HepG2 (cell line): ENCODE measurements around the gene SLC25A15. TPM values are rescaled to one million over a fixed set of nuclear protein-coding genes. Genes with fewer than 3 reads are reported as not detected.

ENCODE experiments used
- AGO2 ChIP-seq: fragments of 200-400 bp; formaldehyde crosslinking; optimal IDR thresholded peaks from 2 replicates; pipeline ENCODE3; 2017; ENCODE audit warnings: mild to moderate bottlenecking, low read depth, low read length, moderate library complexity
- CC2D1A ChIP-seq: sonication (generic); formaldehyde crosslinking; IDR thresholded peaks from 2 replicates; pipeline ENCODE4 v1.8.1; 2023; ENCODE audit warnings: mild to moderate bottlenecking, missing genetic modification reagents
- CENPBD1 ChIP-seq: sonication (generic); formaldehyde crosslinking; IDR thresholded peaks from 2 replicates; pipeline ENCODE4 v1.8.0; 2022; ENCODE audit warnings: missing genetic modification reagents, low read depth, mild to moderate bottlenecking, borderline replicate concordance
- ESRRA ChIP-seq: sonication (generic); formaldehyde crosslinking; IDR thresholded peaks from 2 replicates; pipeline ENCODE4 v1.5.1; 2020; ENCODE audit warnings: mild to moderate bottlenecking, low read depth, missing genetic modification reagents
- FOXA3 ChIP-seq: IDR thresholded peaks from 2 replicates; pipeline ENCODE4 v1.6.1; 2016; ENCODE audit warnings: missing genetic modification reagents, missing compliant biosample characterization
- GABPB1 ChIP-seq: IDR thresholded peaks from 2 replicates; pipeline ENCODE4 v1.6.1; 2016; ENCODE audit warnings: mild to moderate bottlenecking, missing genetic modification reagents, moderate library complexity, missing compliant biosample characterization
- HIVEP1 ChIP-seq: sonication (generic); formaldehyde crosslinking; IDR thresholded peaks from 2 replicates; pipeline ENCODE4 v1.4.0; 2020; ENCODE audit warnings: mild to moderate bottlenecking, missing genetic modification reagents
- HNRNPUL1 ChIP-seq: fragments of 200-400 bp; formaldehyde crosslinking; IDR thresholded peaks from 2 replicates; pipeline ENCODE4 v1.6.1; 2017; ENCODE audit warnings: low read depth, mild to moderate bottlenecking, low read length, moderate library complexity
- MAF1 ChIP-seq: sonication (generic); formaldehyde crosslinking; IDR thresholded peaks from 2 replicates; pipeline ENCODE4 v1.5.0; 2020; ENCODE audit warnings: missing genetic modification reagents, borderline replicate concordance
- SETDB1 ChIP-seq: sonication (generic); formaldehyde crosslinking; IDR thresholded peaks from 2 replicates; pipeline ENCODE4 v1.5.1; 2020; ENCODE audit warnings: missing genetic modification reagents, mild to moderate bottlenecking, borderline replicate concordance
- SNAPC2 ChIP-seq: sonication (generic); formaldehyde crosslinking; IDR thresholded peaks from 2 replicates; pipeline ENCODE4 v1.8.1; 2022; ENCODE audit warnings: mild to moderate bottlenecking, missing genetic modification reagents
- TCF7L2 ChIP-seq: IDR thresholded peaks from 2 replicates; pipeline ENCODE4 v1.6.1; 2011; ENCODE audit warnings: mild to moderate bottlenecking, low read depth, low read length, moderate library complexity
- TERF1 ChIP-seq: sonication (generic); formaldehyde crosslinking; IDR thresholded peaks from 2 replicates; pipeline ENCODE4 v1.8.0; 2022; ENCODE audit warnings: mild to moderate bottlenecking, missing genetic modification reagents, moderate library complexity
- TIGD3 ChIP-seq: sonication (generic); formaldehyde crosslinking; IDR thresholded peaks from 2 replicates; pipeline ENCODE4 v1.5.1; 2020; ENCODE audit warnings: mild to moderate bottlenecking, missing genetic modification reagents, borderline replicate concordance
- ZBED4 ChIP-seq: sonication (generic); formaldehyde crosslinking; IDR thresholded peaks from 2 replicates; pipeline ENCODE4 v1.4.0; 2020; ENCODE audit warnings: missing genetic modification reagents, borderline replicate concordance
- ZNF264 ChIP-seq: sonication (generic); formaldehyde crosslinking; IDR thresholded peaks from 2 replicates; pipeline ENCODE4 v1.4.0; 2020; ENCODE audit warnings: missing genetic modification reagents
- ZNF280B ChIP-seq: sonication (generic); formaldehyde crosslinking; IDR thresholded peaks from 2 replicates; pipeline ENCODE4 v1.5.0; 2020; ENCODE audit warnings: missing genetic modification reagents, mild to moderate bottlenecking, borderline replicate concordance
- ZNF576 ChIP-seq: sonication (generic); formaldehyde crosslinking; IDR thresholded peaks from 2 replicates; pipeline ENCODE4 v1.4.0; 2020; ENCODE audit warnings: mild to moderate bottlenecking, missing genetic modification reagents
- polyA plus RNA-seq, 8 experiments: library from polyadenylated mRNA; depleted of rRNA in 3 of 8; stranded (reverse) in 7 of 8; unstranded in 1 of 8; fragments of >200 nt; fragmentation: Illumina TruSeq in 4 of 8; extraction: Trizol in 4 of 8; gene quantifications; 2 replicates each; pipeline versions ENCODE4 v1.2.1 to v1.2.3, GENCODE V29; 2011 to 2016; ENCODE audit warnings: low read depth in 4 of 8, missing spikeins in 1 of 8, mixed read lengths in 1 of 8; ENCODE audit not compliant: insufficient read depth in 1 of 8
- total RNA-seq, 5 experiments: library from RNA; depleted of rRNA; stranded (reverse); fragments of >200 nt; fragmentation: Illumina TruSeq; extraction: Trizol; gene quantifications; 2 replicates each; pipeline ENCODE4 v1.2.3, GENCODE V29; 2016; ENCODE audit warnings: low read depth in 1 of 5

SLC25A15 gene
- total and polyA plus RNA-seq, 2 of the 13 experiments (the other 11 are each of a cell fraction or from before 2014, with no cell fraction given) = 17.3 to 39.1 TPM

- TF ChIP-seq SNAPC2 (CRISPR knock-in tag) = no peak
- TF ChIP-seq ZNF264 (CRISPR knock-in tag) = peak; percentile 57; the same call in 1 of the 2 replicates
- no peak for TF ChIP-seq HNRNPUL1
- no peak for TF ChIP-seq CENPBD1 (CRISPR knock-in tag)
- TF ChIP-seq MAF1 (CRISPR knock-in tag) = no peak
- TF ChIP-seq ZBED4 (CRISPR knock-in tag) = no peak; the same call in 1 of the 2 replicates
- TF ChIP-seq ZNF576 (CRISPR knock-in tag) = no peak
- TF ChIP-seq ESRRA (CRISPR knock-in tag) = peak; percentile 72; the same call in 1 of the 2 replicates
- peak; percentile 91 for TF ChIP-seq FOXA3 (CRISPR knock-in tag)
- TF ChIP-seq CC2D1A (CRISPR knock-in tag) = no peak
- TF ChIP-seq GABPB1 (CRISPR knock-in tag) = peak; percentile 48; the same call in 1 of the 2 replicates
- TF ChIP-seq SETDB1 (CRISPR knock-in tag) = no peak
- TF ChIP-seq TIGD3 (CRISPR knock-in tag) = no peak
- peak; percentile 44; the same call in 1 of the 2 replicates for TF ChIP-seq HIVEP1 (CRISPR knock-in tag)
- TF ChIP-seq ZNF280B = no peak
- no peak for TF ChIP-seq TERF1 (CRISPR knock-in tag)
- no peak for TF ChIP-seq AGO2
- TF ChIP-seq TCF7L2 = no peak
These were observed 2.8 kb upstream of the SLC25A15 start (continued) for GRCh38 chr13:40786568-40786996.
